Body of pancreas (tissue), 4 donors: ENCODE results near the gene NMRK1. TPM values are rescaled to one million over a fixed set of nuclear protein-coding genes. Genes with fewer than 3 reads are reported as not detected.

Experiments
- ATAC-seq: fragments of 150-250 bp; one replicate; pipeline ENCODE4 v1.9.1; 2016
- DNase-seq, 4 donors: peaks; one replicate each; pipeline ENCODE4 v3.0.0-alpha.2; 2019
- H3K27ac ChIP-seq, 4 donors: fragments of 200-600 bp; sonication (generic); 1 replicate in 3 of 4; 2 replicates in 1 of 4; pipeline versions ENCODE4 v1.5.1 to v1.6.1; 2016 to 2019; ENCODE audit warnings: mild to moderate bottlenecking in 1 of 4, mixed read lengths in 1 of 4, moderate library complexity in 1 of 4
- H3K27me3 ChIP-seq, 2 donors: fragments of 200-600 bp; sonication (generic); one replicate each; pipeline ENCODE4 v1.6.0; 2016; ENCODE audit warnings: mild to moderate bottlenecking in 1 of 2
- H3K36me3 ChIP-seq, 2 donors: fragments of 200-600 bp; sonication (generic); replicated peaks in 1 of 2; 2 replicates each; pipeline ENCODE4 v1.5.1; 2016; ENCODE audit warnings: low read depth in 2 of 2; ENCODE audit not compliant: insufficient read depth in 1 of 2
- H3K4me1 ChIP-seq: fragments of 200-600 bp; sonication (generic); one replicate; pipeline ENCODE4 v1.6.0; 2016
- H3K4me3 ChIP-seq, 2 donors: fragments of 200-600 bp; sonication (generic); 1 replicate in 1 of 2; 2 replicates in 1 of 2; pipeline ENCODE4 v1.5.1; 2016 to 2019
- H3K9me3 ChIP-seq, 3 donors: fragments of 200-600 bp; sonication (generic); 1 replicate in 2 of 3; 2 replicates in 1 of 3; pipeline ENCODE4 v1.5.1; 2016
- CTCF ChIP-seq, 7 experiments: fragments of 450-650 bp in 4 of 7; fragments of 200-600 bp in 3 of 7; sonication (generic) in 3 of 7; IDR thresholded peaks; one replicate each; pipeline ENCODE4 v1.5.1; 2016 to 2019; ENCODE audit warnings: antibody characterized with exemption in 7 of 7
- POLR2A ChIP-seq, 3 donors: fragments of 450-650 bp; IDR thresholded peaks; one replicate each; pipeline ENCODE4 v1.6.1; 2016; ENCODE audit warnings: antibody characterized with exemption in 3 of 3, mild to moderate bottlenecking in 2 of 3
- WGBS, 2 donors: methylation state at CpG; one replicate each; pipeline ENCODE4 v1.1.5; 2017; 5-methylcytosine and 5-hydroxymethylcytosine counted together
- intact Hi-C: fragments of 100-400 bp; cut with DNase I; formaldehyde crosslinking; loops from one replicate; pipeline ENCODE4 v1.15.1; 2023
- total RNA-seq, 2 donors: library from RNA; depleted of rRNA; stranded (reverse); fragments of >200 nt; gene quantifications; one replicate each; pipeline ENCODE4 v1.1.0, GENCODE V29; 2016

The NMRK1 gene
- total RNA-seq, 2 donors from 2014 or later: 12.5 to 31.1 TPM

GRCh38 chr9:75111019-75111622, 23.2 kb upstream of the NMRK1 start:
- intact Hi-C loops: no loop called here
- 75 to 78% methylated on average over 5 of the region's 5 CpGs for WGBS, 2 donors
- Histone ChIP-seq H3K4me1 (peaks cover 6% of the 10 kb centered on the region), H3K9me3 (no peaks in the 10 kb centered on the region), H3K36me3 (no peaks in the 10 kb centered on the region), H3K27ac (no peak overlapping the region), H3K4me3 (no peak overlapping the region), H3K27me3 (no peaks in the 10 kb centered on the region)
- DNase-seq (no peak), ATAC-seq (peak; percentile 24)
- no peak for TF ChIP-seq POLR2A (IDR thresholded peaks at IDR 0.05)
- no peak for TF ChIP-seq CTCF (IDR thresholded peaks at IDR 0.05)

- H3K4me3 ChIP-seq: no peak overlapping the region
- no peaks in the 10 kb centered on the region for H3K27me3 ChIP-seq
- WGBS, 2 donors: 93 to 94% methylated on average over 7 of the region's 7 CpGs
- intact Hi-C loops: no loop called here
- ATAC-seq (no peak), DNase-seq (no peak)
- no peaks in the 10 kb centered on the region for H3K9me3 ChIP-seq
- peaks cover 7% of the 10 kb centered on the region for H3K4me1 ChIP-seq
- H3K36me3 ChIP-seq: no peaks in the 10 kb centered on the region
- no peak for TF ChIP-seq POLR2A (IDR thresholded peaks at IDR 0.05)
- no peak for TF ChIP-seq CTCF (IDR thresholded peaks at IDR 0.05)
- H3K27ac ChIP-seq: peak overlapping the region in 1 of 4 donors; percentile 13
These were observed 21.4 kb upstream of the NMRK1 start for GRCh38 chr9:75109210-75109839.

- Histone ChIP-seq H3K27ac (peak overlapping the region in 1 of 4 donors; percentile 13), H3K27me3 (no peaks in the 10 kb centered on the region), H3K36me3 (no peaks in the 10 kb centered on the region), H3K4me1 (peaks cover 14% of the 10 kb centered on the region), H3K4me3 (no peak overlapping the region), H3K9me3 (no peaks in the 10 kb centered on the region)
- ATAC-seq: no peak
- 73 to 90% methylated on average over 4 of the region's 4 CpGs for whole genome bisulfite sequencing, 2 donors
- no peak for TF ChIP-seq CTCF (IDR thresholded peaks at IDR 0.05)
- no peak for TF ChIP-seq POLR2A (IDR thresholded peaks at IDR 0.05)
- DNase-seq: peak in 2 of 4 donors; percentile 29 to 46
- intact Hi-C loops: no loop called here
These were observed 20.6 kb upstream of the NMRK1 start for GRCh38 chr9:75108571-75108970.

GRCh38 chr9:75106857-75107256, 18.9 kb upstream of the NMRK1 start:
- WGBS, 2 donors: 77 to 83% methylated on average over 6 of the region's 6 CpGs
- Histone ChIP-seq H3K36me3 (no peaks in the 10 kb centered on the region), H3K27me3 (no peaks in the 10 kb centered on the region), H3K27ac (no peak overlapping the region), H3K4me1 (peaks cover 9% of the 10 kb centered on the region), H3K4me3 (no peak overlapping the region), H3K9me3 (no peaks in the 10 kb centered on the region)
- peak; percentile 40 for ATAC-seq
- TF ChIP-seq CTCF (IDR thresholded peaks at IDR 0.05) (no peak), POLR2A (IDR thresholded peaks at IDR 0.05) (no peak)
- intact Hi-C loops: no loop called here
- peak in 1 of 4 donors; percentile 27 for DNase-seq

- Histone ChIP-seq H3K27ac (no peak overlapping the region), H3K9me3 (no peaks in the 10 kb centered on the region), H3K27me3 (no peaks in the 10 kb centered on the region), H3K36me3 (no peaks in the 10 kb centered on the region), H3K4me3 (no peak overlapping the region), H3K4me1 (peaks cover 12% of the 10 kb centered on the region)
- TF ChIP-seq CTCF (IDR thresholded peaks at IDR 0.05) (no peak), POLR2A (IDR thresholded peaks at IDR 0.05) (no peak)
- 82 to 84% methylated on average over 2 of the region's 2 CpGs for WGBS, 2 donors
- ATAC-seq (no peak), DNase-seq (no peak)
- intact Hi-C loops: no loop called here
These were observed 17.9 kb upstream of the NMRK1 start for GRCh38 chr9:75105841-75106240.
